Neuronal stem cell (in vitro differentiated cells): ENCODE data around the gene ZC3H10.
A peak's percentile ranks its signal among the peaks of the same experiment; 100 is the strongest.

Experiments
- DNase-seq: peaks from one replicate; pipeline ENCODE4 v3.0.0-alpha.2; 2013; ENCODE audit warnings: low spot score
- H2AFZ ChIP-seq: one replicate; pipeline ENCODE4 v1.6.1; 2013; ENCODE audit warnings: mild to moderate bottlenecking, low read length, inconsistent platforms
- H2AK5ac ChIP-seq: 2 replicates; pipeline ENCODE4 v1.6.1; 2013; ENCODE audit warnings: low read depth, mild to moderate bottlenecking, inconsistent platforms, low read length, moderate library complexity, mixed read lengths
- H2BK120ac ChIP-seq: 2 replicates; pipeline ENCODE4 v1.6.1; 2013; ENCODE audit warnings: low read depth, mild to moderate bottlenecking, inconsistent platforms, low read length, moderate library complexity, mixed read lengths
- H2BK12ac ChIP-seq: one replicate; pipeline ENCODE4 v1.6.1; 2013; ENCODE audit warnings: low read length, inconsistent platforms
- H2BK15ac ChIP-seq: 2 replicates; pipeline ENCODE4 v1.6.1; 2013; ENCODE audit warnings: mild to moderate bottlenecking, low read length, inconsistent platforms, mixed read lengths
- H2BK5ac ChIP-seq: one replicate; pipeline ENCODE4 v1.6.1; 2013; ENCODE audit warnings: inconsistent platforms, mild to moderate bottlenecking, low read length, moderate library complexity
- H3K14ac ChIP-seq: one replicate; pipeline ENCODE4 v1.6.1; 2013; ENCODE audit warnings: low read length, inconsistent platforms
- H3K18ac ChIP-seq: 2 replicates; pipeline ENCODE4 v1.6.1; 2013; ENCODE audit warnings: low read length, inconsistent platforms
- H3K23ac ChIP-seq: 2 replicates; pipeline ENCODE4 v1.6.1; 2013; ENCODE audit warnings: low read depth, mild to moderate bottlenecking, mixed read lengths, low read length, inconsistent platforms; ENCODE audit not compliant: poor library complexity
- H3K27ac ChIP-seq: replicated peaks from 3 replicates; pipeline ENCODE4 v1.5.1; 2013; ENCODE audit warnings: low read length, inconsistent platforms
- H3K27me3 ChIP-seq, 3 experiments: 2 replicates each; pipeline ENCODE4 v1.6.1; 2013; ENCODE audit warnings: low read length in 3 of 3, mild to moderate bottlenecking in 2 of 3, inconsistent platforms in 1 of 3, low read depth in 1 of 3, mixed read lengths in 1 of 3, moderate library complexity in 1 of 3; ENCODE audit not compliant: control insufficient read depth in 3 of 3, insufficient read depth in 3 of 3
- H3K36me3 ChIP-seq, 2 donors: replicated peaks in 1 of 2; 2 replicates each; pipeline ENCODE4 v1.6.1; 2013; ENCODE audit warnings: low read length in 2 of 2; ENCODE audit not compliant: control insufficient read depth in 2 of 2, insufficient read depth in 2 of 2
- H3K4ac ChIP-seq: 2 replicates; pipeline ENCODE4 v1.6.1; 2013; ENCODE audit warnings: inconsistent platforms, mild to moderate bottlenecking, low read length, moderate library complexity
- H3K4me1 ChIP-seq, 2 donors: 1 replicate in 1 of 2; 2 replicates in 1 of 2; pipeline ENCODE4 v1.6.1; 2013; ENCODE audit warnings: low read length in 2 of 2, low read depth in 1 of 2; ENCODE audit not compliant: control insufficient read depth in 2 of 2, insufficient read depth in 1 of 2
- H3K4me2 ChIP-seq: one replicate; pipeline ENCODE4 v1.6.1; 2013; ENCODE audit warnings: mild to moderate bottlenecking, low read length, inconsistent platforms; ENCODE audit not compliant: insufficient read depth, poor library complexity, severe bottlenecking
- H3K4me3 ChIP-seq, 2 donors: 2 replicates each; pipeline ENCODE4 v1.5.1; 2013; ENCODE audit warnings: low read length in 2 of 2, mild to moderate bottlenecking in 2 of 2, inconsistent platforms in 1 of 2, moderate library complexity in 1 of 2
- H3K79me1 ChIP-seq: one replicate; pipeline ENCODE4 v1.6.1; 2013; ENCODE audit warnings: low read depth, mild to moderate bottlenecking, inconsistent platforms, low read length, moderate library complexity
- H3K9ac ChIP-seq: one replicate; pipeline ENCODE4 v1.6.1; 2013; ENCODE audit warnings: mild to moderate bottlenecking, low read depth, low read length, inconsistent platforms; ENCODE audit not compliant: poor library complexity
- H3K9me3 ChIP-seq, 2 donors: replicated peaks in 1 of 2; 2 replicates each; pipeline versions ENCODE3 to v1.6.1; 2013; ENCODE audit warnings: low read length in 2 of 2, mild to moderate bottlenecking in 2 of 2, inconsistent platforms in 1 of 2, low read depth in 1 of 2, mixed read lengths in 1 of 2, moderate library complexity in 1 of 2; ENCODE audit not compliant: control insufficient read depth in 2 of 2, insufficient read depth in 1 of 2
- H4K8ac ChIP-seq: one replicate; pipeline ENCODE4 v1.6.1; 2013; ENCODE audit warnings: low read depth, mild to moderate bottlenecking, inconsistent platforms, low read length, moderate library complexity
- H4K91ac ChIP-seq: one replicate; pipeline ENCODE4 v1.6.1; 2013; ENCODE audit warnings: low read length, low read depth, mild to moderate bottlenecking, inconsistent platforms; ENCODE audit not compliant: poor library complexity
- WGBS, 2 donors: extraction: QIAGEN DNeasy Blood & Tissue Kit; methylation state at CpG; one replicate each; pipeline ENCODE4 v1.1.7; 2013; ENCODE audit warnings: missing lambda C conversion rate in 2 of 2, mixed read lengths in 1 of 2; ENCODE audit not compliant: insufficient read length in 2 of 2, insufficient replicate concordance in 1 of 2; ENCODE audit errors: extremely low coverage in 2 of 2; 5-methylcytosine and 5-hydroxymethylcytosine counted together

ZC3H10 gene

GRCh38 chr12:56122637-56123036, 4.6 kb downstream of the ZC3H10 start:
- Histone ChIP-seq H2BK5ac (no peak overlapping the region), H2AK5ac (no peak overlapping the region), H3K23ac (no peak overlapping the region), H3K27me3 (no peaks in the 10 kb centered on the region), H3K27ac (no peak overlapping the region), H2BK120ac (no peak overlapping the region), H3K14ac (no peak overlapping the region), H3K4me1 (peaks cover 13 to 23% of the 10 kb centered on the region in 2 donors), H3K9ac (no peak overlapping the region), H3K79me1 (no peaks in the 10 kb centered on the region), H2AFZ (no peak overlapping the region), H3K36me3 (peaks cover 19 to 38% of the 10 kb centered on the region in 2 donors), H2BK15ac (no peak overlapping the region), H3K4ac (no peak overlapping the region), H4K91ac (no peak overlapping the region), H2BK12ac (no peak overlapping the region), H3K4me3 (no peak overlapping the region), H3K4me2 (no peak overlapping the region), H3K18ac (no peak overlapping the region), H4K8ac (no peak overlapping the region), H3K9me3 (no peaks in the 10 kb centered on the region)
- no CpG with 5 or more reads among the region's 2 CpGs for WGBS, 2 donors
- DNase-seq, result no peak

GRCh38 chr12:56124133-56124532, 6.1 kb downstream of the ZC3H10 start:
- Histone ChIP-seq H4K8ac (no peak overlapping the region), H3K27me3 (no peaks in the 10 kb centered on the region), H2AK5ac (no peak overlapping the region), H3K4me3 (no peak overlapping the region), H3K36me3 (peaks cover 19 to 35% of the 10 kb centered on the region in 2 donors), H3K27ac (no peak overlapping the region), H3K4me2 (no peak overlapping the region), H2BK5ac (no peak overlapping the region), H3K23ac (no peak overlapping the region), H2BK12ac (no peak overlapping the region), H2BK15ac (no peak overlapping the region), H3K18ac (no peak overlapping the region), H3K9me3 (no peaks in the 10 kb centered on the region), H3K14ac (no peak overlapping the region), H2AFZ (no peak overlapping the region), H3K4me1 (peaks cover 8 to 14% of the 10 kb centered on the region in 2 donors), H3K79me1 (no peaks in the 10 kb centered on the region), H3K4ac (no peak overlapping the region), H4K91ac (no peak overlapping the region), H2BK120ac (no peak overlapping the region), H3K9ac (no peak overlapping the region)
- WGBS, 2 donors, result no CpG with 5 or more reads among the region's 4 CpGs
- DNase-seq, result no peak

- H3K27me3 ChIP-seq, result no peaks in the 10 kb centered on the region
- H4K8ac ChIP-seq, result no peak overlapping the region
- H3K4me1 ChIP-seq, result peaks cover 13% of the 10 kb centered on the region in 2 donors
- H3K18ac ChIP-seq, result no peak overlapping the region
- no peak overlapping the region for H4K91ac ChIP-seq
- no peaks in the 10 kb centered on the region for H3K79me1 ChIP-seq
- H2BK5ac ChIP-seq, result no peak overlapping the region
- H3K36me3 ChIP-seq, result peaks cover 16 to 32% of the 10 kb centered on the region in 2 donors
- H2BK120ac ChIP-seq, result no peak overlapping the region
- no peak overlapping the region for H3K4ac ChIP-seq
- no peak overlapping the region for H3K4me3 ChIP-seq
- no peak overlapping the region for H2BK15ac ChIP-seq
- no peak overlapping the region for H3K4me2 ChIP-seq
- no peak overlapping the region for H2AFZ ChIP-seq
- no peak overlapping the region for H3K14ac ChIP-seq
- peak overlapping the region; percentile 62 for H3K27ac ChIP-seq
- H2BK12ac ChIP-seq, result no peak overlapping the region
- DNase-seq, result no peak
- no peak overlapping the region for H3K9ac ChIP-seq
- H3K9me3 ChIP-seq, result no peaks in the 10 kb centered on the region
- WGBS, 2 donors, result no CpG with 5 or more reads among the region's 3 CpGs
- H3K23ac ChIP-seq, result no peak overlapping the region
- H2AK5ac ChIP-seq, result no peak overlapping the region
Observed at GRCh38 chr12:56126732-56127239, 8.7 kb downstream of the ZC3H10 start.

GRCh38 chr12:56127485-56127887, 9.4 kb downstream of the ZC3H10 start:
- no peak overlapping the region for H2BK5ac ChIP-seq
- H3K23ac ChIP-seq, result no peak overlapping the region
- no peak overlapping the region for H2BK12ac ChIP-seq
- H3K4me3 ChIP-seq, result peak overlapping the region in 1 of 2 donors; percentile 83
- no peak overlapping the region for H4K91ac ChIP-seq
- H3K18ac ChIP-seq, result no peak overlapping the region
- H3K9me3 ChIP-seq, result no peaks in the 10 kb centered on the region
- no peak overlapping the region for H3K9ac ChIP-seq
- no peak overlapping the region for H3K14ac ChIP-seq
- peaks cover 21 to 34% of the 10 kb centered on the region in 2 donors for H3K36me3 ChIP-seq
- peaks cover 13% of the 10 kb centered on the region in 2 donors for H3K4me1 ChIP-seq
- no peak overlapping the region for H3K4ac ChIP-seq
- H3K27me3 ChIP-seq, result no peaks in the 10 kb centered on the region
- H2AFZ ChIP-seq, result peak overlapping the region; percentile 46
- no CpG with 5 or more reads among the region's 8 CpGs for WGBS, 2 donors
- H2BK120ac ChIP-seq, result no peak overlapping the region
- no peak overlapping the region for H4K8ac ChIP-seq
- DNase-seq, result no peak
- peak overlapping the region; percentile 40 for H3K4me2 ChIP-seq
- no peak overlapping the region for H2AK5ac ChIP-seq
- H3K27ac ChIP-seq, result peak overlapping the region; percentile 62
- no peak overlapping the region for H2BK15ac ChIP-seq
- H3K79me1 ChIP-seq, result no peaks in the 10 kb centered on the region
